Activated gamma-delta T cell (primary cell): Measurements from ENCODE around the gene RERE.
"Not testable (repeated sequence)": the region's sequence is repeated elsewhere in the genome, so short reads cannot be mapped to it uniquely, and the experiment has no call there.

Source experiments
- DNase-seq: peaks from one replicate; lab custom pipeline; 2025; lab: John Stamatoyannopoulos, UW

The RERE gene

GRCh38 chr1:8718850-8719361, 98.5 kb downstream of the RERE start:
- no peak for DNase-seq

- DNase-seq: no peak
These were observed 100.3 kb downstream of the RERE start for GRCh38 chr1:8717148-8717547.

- no peak for DNase-seq
These were observed 101.2 kb downstream of the RERE start for GRCh38 chr1:8716238-8716637.

- no peak for DNase-seq
These were observed 103.3 kb downstream of the RERE start for GRCh38 chr1:8714173-8714572.

- no peak for DNase-seq
These were observed 104.8 kb downstream of the RERE start for GRCh38 chr1:8712413-8713231.

- DNase-seq: no peak
These were observed 105.5 kb downstream of the RERE start for GRCh38 chr1:8711873-8712412.

- no peak for DNase-seq
These were observed 106.3 kb downstream of the RERE start for GRCh38 chr1:8711151-8711550.

GRCh38 chr1:8708259-8708658, 109.2 kb downstream of the RERE start:
- no peak for DNase-seq

- no peak for DNase-seq
These were observed 110.4 kb downstream of the RERE start for GRCh38 chr1:8706995-8707396.

GRCh38 chr1:8706291-8706690, 111.1 kb downstream of the RERE start:
- DNase-seq: no peak

- no peak for DNase-seq
These were observed 112.5 kb downstream of the RERE start for GRCh38 chr1:8704866-8705506.

- peak; percentile 50 for DNase-seq
These were observed 114.3 kb downstream of the RERE start for GRCh38 chr1:8702850-8703810.

- DNase-seq: no peak
These were observed 115.0 kb downstream of the RERE start for GRCh38 chr1:8702472-8702849.

- no peak for DNase-seq
These were observed 115.5 kb downstream of the RERE start for GRCh38 chr1:8701794-8702471.

- DNase-seq: no peak
These were observed 117.8 kb downstream of the RERE start for GRCh38 chr1:8699679-8700078.

- no peak for DNase-seq
These were observed 118.4 kb downstream of the RERE start for GRCh38 chr1:8698937-8699447.

- DNase-seq: no peak
These were observed 119.3 kb downstream of the RERE start for GRCh38 chr1:8698012-8698630.

- DNase-seq: not testable (repeated sequence)
These were observed 122.0 kb downstream of the RERE start for GRCh38 chr1:8695442-8695841.

GRCh38 chr1:8693107-8693506, 124.3 kb downstream of the RERE start:
- DNase-seq: no peak

GRCh38 chr1:8691662-8692061, 125.8 kb downstream of the RERE start:
- no peak for DNase-seq

GRCh38 chr1:8690253-8690525, 127.3 kb downstream of the RERE start:
- DNase-seq: no peak
